HTR-8/SVneo (cell line): ENCODE data around the gene SLC44A4.
"Not testable (repeated sequence)": the region's sequence is repeated elsewhere in the genome, so short reads cannot be mapped to it uniquely, and the experiment has no call there.

Experiments used
- DNase-seq: peaks from one replicate; pipeline ENCODE4 v3.0.0; 2011; ENCODE audit warnings: low spot score, mixed read lengths; ENCODE audit not compliant: insufficient read length
- FAIRE-seq: peaks from 2 replicates; lab custom pipeline; 2011; peaks lifted over from hg19 to GRCh38; lab: Jason Lieb, UNC

SLC44A4 gene

GRCh38 chr6:31878726-31879125, at the start of gene SLC44A4:
Gene SLC44A4, minus strand, starts transcription at chr6:31878997. Its CDS starts 17 bp downstream, at chr6:31878980.
- FAIRE-seq, result no peak

GRCh38 chr6:31928672-31928939, 49.8 kb upstream of the SLC44A4 start:
- DNase-seq (no peak), FAIRE-seq (no peak)

More at GRCh38 chr6:31878726-31879125, at the start of gene SLC44A4:
- DNase-seq, result no peak

- DNase-seq (no peak), FAIRE-seq (no peak)
Measured at GRCh38 chr6:31927863-31928671, 49.3 kb upstream of the SLC44A4 start.

GRCh38 chr6:31927242-31927862, 48.6 kb upstream of the SLC44A4 start, which contains the start of gene C2:
Gene C2, plus strand, starts transcription at chr6:31927717. Its CDS starts 36 bp downstream, at chr6:31927753.
- DNase-seq, result no peak
- FAIRE-seq, result no peak

DNA sequence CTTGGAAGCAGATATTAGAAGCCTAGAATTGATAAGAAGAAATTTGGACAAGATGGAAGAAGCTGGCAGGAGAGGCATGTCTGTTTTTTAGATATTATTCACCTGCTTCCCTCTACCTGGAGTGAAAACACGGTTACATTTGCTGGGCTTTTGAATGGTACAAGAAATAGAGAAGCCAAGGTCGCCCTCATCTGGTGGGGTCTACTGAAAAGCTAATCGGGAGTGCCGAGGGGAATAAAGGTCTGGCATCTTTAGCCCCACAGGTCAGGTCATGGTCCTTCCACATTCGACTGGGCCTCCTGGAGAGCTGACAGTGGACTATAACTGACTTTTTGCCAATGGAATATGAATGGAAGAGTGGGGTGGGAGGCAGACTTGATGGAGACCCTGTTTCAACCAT, 44.1 kb upstream of the SLC44A4 start:
- DNase-seq (no peak), FAIRE-seq (no peak)

GRCh38 chr6:31920811-31921210, 42.0 kb upstream of the SLC44A4 start:
- no peak for FAIRE-seq
- DNase-seq, result no peak

- FAIRE-seq (no peak), DNase-seq (no peak)
Measured at GRCh38 chr6:31919624-31920303, 41.0 kb upstream of the SLC44A4 start.

GRCh38 chr6:31918069-31918720, 39.4 kb upstream of the SLC44A4 start:
- DNase-seq (no peak), FAIRE-seq (no peak)

DNA sequence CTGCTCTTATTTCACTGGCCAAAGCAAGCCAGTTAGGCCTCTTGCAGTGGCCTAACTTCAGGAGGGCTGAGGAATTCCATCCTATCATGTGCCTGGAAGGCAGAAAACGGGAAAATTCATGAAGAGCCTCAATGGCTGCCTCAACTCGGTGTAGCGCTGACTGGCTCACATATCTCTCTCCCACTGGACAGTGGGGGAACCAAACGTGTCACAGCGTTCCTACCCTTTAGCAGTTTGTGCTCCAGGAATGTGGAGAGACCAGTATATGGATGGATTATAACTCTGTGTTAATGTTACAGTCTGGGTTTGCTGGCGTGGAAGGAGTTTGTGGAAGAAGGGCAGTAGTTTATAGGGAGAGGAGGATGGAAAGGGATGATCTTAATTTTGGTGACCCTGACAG, 37.0 kb upstream of the SLC44A4 start:
- FAIRE-seq, result no peak
- DNase-seq, result no peak

GRCh38 chr6:31915351-31915750, 36.6 kb upstream of the SLC44A4 start:
- no peak for FAIRE-seq

GRCh38 chr6:31911826-31912585, 33.2 kb upstream of the SLC44A4 start:
- no peak for DNase-seq
- FAIRE-seq, result no peak

More at GRCh38 chr6:31915351-31915750, 36.6 kb upstream of the SLC44A4 start:
- DNase-seq, result no peak

GRCh38 chr6:31909298-31909697, 30.5 kb upstream of the SLC44A4 start:
- not testable (repeated sequence) for DNase-seq, FAIRE-seq

DNA sequence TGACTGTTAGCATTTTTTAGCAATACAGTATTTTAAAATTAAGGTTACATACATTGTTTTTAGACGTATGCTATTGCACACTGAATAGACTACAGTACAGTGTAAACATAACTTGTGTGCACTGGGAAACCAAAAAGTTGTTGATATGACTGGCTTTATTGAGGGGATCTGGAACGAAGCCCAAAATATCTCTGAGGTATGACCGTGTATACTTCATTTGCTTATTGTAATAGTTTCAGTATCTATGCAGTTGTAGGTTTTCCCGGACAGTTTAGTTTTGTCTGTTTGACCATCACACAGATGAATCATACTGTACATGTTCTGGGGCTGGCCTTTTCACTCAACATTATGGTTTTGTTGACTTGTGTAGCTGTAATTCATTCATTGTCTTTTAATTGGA, 30.0 kb upstream of the SLC44A4 start:
- no peak for DNase-seq
- FAIRE-seq, result no peak

DNA sequence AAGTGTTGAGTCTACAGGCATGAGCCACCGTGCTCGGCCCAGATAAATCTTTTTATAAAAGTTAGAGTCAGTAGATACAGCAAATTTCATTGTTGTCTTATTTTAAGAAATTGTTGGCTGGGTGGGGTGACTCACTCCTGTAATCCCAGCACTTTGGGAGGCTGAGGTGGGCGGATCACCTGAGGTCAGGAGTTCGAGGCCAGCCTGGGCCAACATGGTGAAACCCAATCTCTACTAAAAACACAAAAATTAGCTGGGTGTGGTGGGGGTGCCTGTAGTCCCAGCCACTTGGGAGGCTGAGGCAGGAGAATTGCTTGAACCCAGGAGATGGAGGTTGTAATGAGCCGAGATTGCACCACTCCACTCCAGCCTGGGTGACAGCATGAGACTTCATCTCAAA, 29.5 kb upstream of the SLC44A4 start:
- not testable (repeated sequence) for FAIRE-seq, DNase-seq

- no peak for DNase-seq
- FAIRE-seq, result no peak
Measured at GRCh38 chr6:31907158-31907813, 28.5 kb upstream of the SLC44A4 start.

- not testable (repeated sequence) for DNase-seq, FAIRE-seq
Measured at GRCh38 chr6:31906727-31907126, 27.9 kb upstream of the SLC44A4 start.

- no peak for DNase-seq
- FAIRE-seq, result no peak
Measured at GRCh38 chr6:31906122-31906521, 27.3 kb upstream of the SLC44A4 start.

- FAIRE-seq, result no peak
- no peak for DNase-seq
Measured at GRCh38 chr6:31905041-31905440, 26.2 kb upstream of the SLC44A4 start.

GRCh38 chr6:31903957-31904356, 25.2 kb upstream of the SLC44A4 start:
- DNase-seq (no peak), FAIRE-seq (no peak)
